Hepatocyte (in vitro differentiated cells): ENCODE measurements around the gene ODF2.

Source experiments
- CTCF ChIP-seq: fragments of 200-600 bp; sonication (generic); IDR thresholded peaks from 2 replicates; pipeline ENCODE4 v1.5.1; 2016; ENCODE audit warnings: antibody characterized with exemption, mild to moderate bottlenecking; ENCODE audit not compliant: poor library complexity
- EZH2 ChIP-seq: fragments of 200-600 bp; sonication (generic); IDR thresholded peaks from 2 replicates; pipeline ENCODE4 v1.6.1; 2016; ENCODE audit warnings: antibody characterized with exemption, mild to moderate bottlenecking, borderline replicate concordance

GRCh38 chr9:128486201-128486600, 30.4 kb downstream of the ODF2 start:
- TF ChIP-seq CTCF (no peak), EZH2 (no peak)
